DMS153 (cell line): ENCODE data around the gene CAMK2A.

Source experiments
- DNase-seq: peaks from one replicate; lab custom pipeline; 2025; lab: John Stamatoyannopoulos, UW

Gene CAMK2A

GRCh38 chr5:150184990-150185912 lies 104.3 kb downstream of the CAMK2A start:
- DNase-seq: no peak

DNA sequence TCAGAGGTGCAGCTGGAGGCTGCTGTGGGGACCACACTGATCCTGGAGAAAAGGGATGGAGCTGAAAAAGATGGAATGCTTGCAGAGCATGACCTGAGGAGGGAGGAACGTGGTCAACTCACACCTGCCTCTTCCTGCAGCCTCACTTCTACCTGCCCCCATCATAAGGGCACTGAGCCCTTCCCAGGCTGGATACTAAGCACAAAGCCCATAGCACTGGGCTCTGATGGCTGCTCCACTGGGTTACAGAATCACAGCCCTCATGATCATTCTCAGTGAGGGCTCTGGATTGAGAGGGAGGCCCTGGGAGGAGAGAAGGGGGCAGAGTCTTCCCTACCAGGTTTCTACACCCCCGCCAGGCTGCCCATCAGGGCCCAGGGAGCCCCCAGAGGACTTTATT lies 105.6 kb downstream of the CAMK2A start:
- no peak for DNase-seq

- no peak for DNase-seq
These were observed 106.1 kb downstream of the CAMK2A start for GRCh38 chr5:150183436-150183835.

GRCh38 chr5:150182774-150183173 lies 106.8 kb downstream of the CAMK2A start:
- DNase-seq: no peak

GRCh38 chr5:150181766-150182545 lies 107.6 kb downstream of the CAMK2A start:
- no peak for DNase-seq

GRCh38 chr5:150181027-150181426 lies 108.5 kb downstream of the CAMK2A start:
- no peak for DNase-seq

- no peak for DNase-seq
These were observed 109.1 kb downstream of the CAMK2A start for GRCh38 chr5:150180241-150181026.

GRCh38 chr5:150179019-150179620 lies 110.5 kb downstream of the CAMK2A start:
- DNase-seq: no peak

DNA sequence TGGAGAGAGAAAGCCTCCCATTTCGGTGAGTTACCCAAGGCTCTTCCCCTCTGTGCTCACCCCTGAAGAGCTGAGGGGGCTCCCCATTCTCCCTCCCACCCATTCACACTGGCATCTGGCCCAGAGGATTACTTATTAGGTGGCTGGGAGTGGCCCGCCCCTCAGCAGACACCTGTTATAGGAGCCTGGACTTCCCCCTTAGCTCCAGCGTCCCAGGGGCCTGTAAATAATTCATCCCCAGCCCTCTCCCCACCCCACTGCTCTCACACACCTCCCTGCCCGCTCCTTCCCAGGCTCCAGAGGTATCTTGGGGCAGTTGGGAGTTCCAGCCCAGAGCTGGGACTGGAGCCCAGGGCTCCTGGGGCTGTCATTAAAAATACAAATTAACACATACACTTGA lies 111.3 kb downstream of the CAMK2A start:
- no peak for DNase-seq

GRCh38 chr5:150177721-150178120 lies 111.9 kb downstream of the CAMK2A start:
- no peak for DNase-seq

- DNase-seq: no peak
These were observed 112.7 kb downstream of the CAMK2A start for GRCh38 chr5:150176745-150177477.

- no peak for DNase-seq
These were observed 114.0 kb downstream of the CAMK2A start for GRCh38 chr5:150175536-150175935.

GRCh38 chr5:150175076-150175475 lies 114.5 kb downstream of the CAMK2A start:
- no peak for DNase-seq

DNA sequence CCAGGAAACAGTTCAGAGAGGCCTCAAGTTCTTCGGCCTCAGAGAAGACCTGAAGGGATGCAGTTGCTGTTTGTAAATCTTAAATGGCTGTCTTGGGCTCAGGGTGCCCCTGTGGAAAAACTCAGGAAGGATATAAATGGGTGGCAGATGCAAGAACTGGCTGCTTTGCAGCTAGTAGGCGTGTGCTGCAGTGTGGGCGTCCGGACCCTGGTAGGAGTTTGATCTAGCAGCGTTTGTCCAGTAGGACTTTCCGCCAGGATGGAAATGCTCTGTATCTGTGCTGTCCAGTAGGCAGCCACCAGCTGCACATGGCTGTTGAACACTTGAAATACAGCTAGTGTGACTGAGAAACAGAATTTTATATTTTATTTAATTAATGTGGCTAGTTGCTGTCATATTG lies 115.3 kb downstream of the CAMK2A start:
- DNase-seq: no peak

DNA sequence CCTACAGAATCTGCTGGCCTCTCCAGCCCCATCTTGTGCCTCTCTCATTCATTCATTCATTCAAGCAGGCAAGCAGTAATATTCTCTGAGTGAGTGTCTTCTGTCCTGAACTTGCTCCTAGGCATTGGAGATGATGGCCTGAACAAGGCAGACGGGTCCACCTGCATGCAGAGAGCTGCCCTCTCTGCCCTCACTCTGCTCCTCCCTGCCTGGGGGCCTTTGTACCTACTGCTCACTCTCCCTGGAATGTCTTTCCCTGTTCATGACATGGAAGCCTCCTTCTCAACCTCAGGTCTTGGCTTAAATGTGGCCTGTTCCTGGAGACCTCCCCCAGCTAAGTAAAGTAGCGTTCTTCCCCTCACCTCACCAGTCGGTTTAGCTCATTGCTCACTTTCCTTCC lies 116.4 kb downstream of the CAMK2A start:
- no peak for DNase-seq

- DNase-seq: no peak
These were observed 117.0 kb downstream of the CAMK2A start for GRCh38 chr5:150172556-150172955.

GRCh38 chr5:150172145-150172544 lies 117.4 kb downstream of the CAMK2A start:
- DNase-seq: no peak
